Measurements from ENCODE around the gene ULBP3. TPM values are rescaled to one million over a fixed set of nuclear protein-coding genes. Genes with fewer than 3 reads are reported as not detected.
A peak's percentile ranks its signal among the peaks of the same experiment; 100 is the strongest.
"Not testable (repeated sequence)": the region's sequence is repeated elsewhere in the genome, so short reads cannot be mapped to it uniquely, and the experiment has no call there.

ULBP3 gene
- total RNA-seq, 2 donors from 2014 or later, result 1.1 TPM

DNA sequence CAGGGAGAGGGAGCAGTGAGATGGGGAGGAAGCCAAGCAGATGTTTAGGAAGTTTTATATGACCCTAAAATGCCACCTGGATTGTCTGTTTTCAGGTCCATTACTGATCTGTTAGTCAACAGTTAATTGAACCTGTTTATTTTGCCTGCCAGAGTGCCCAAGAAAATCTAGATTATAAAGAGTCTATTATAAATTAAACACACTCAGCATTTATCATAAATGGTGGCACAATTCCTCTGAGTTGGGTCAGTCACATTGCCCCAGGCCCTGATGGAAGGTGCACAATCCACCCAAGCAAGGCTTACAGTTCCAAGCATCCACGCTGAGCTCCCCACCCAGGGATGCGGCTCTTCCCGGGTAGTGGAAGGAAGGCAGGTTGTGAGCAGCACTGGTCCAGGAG, 21.4 kb upstream of the ULBP3 start:
- DNase-seq, result no peak
- ATAC-seq (replicated peaks in 1 of 2), result no peak
- H3K9me3 Mint-ChIP-seq, result no peaks in the 10 kb centered on the region
- no peak overlapping the region for H3K4me3 Mint-ChIP-seq
- no peak overlapping the region for H3K27ac Mint-ChIP-seq
- H3K36me3 Mint-ChIP-seq (ENCODE audit: insufficient read depth in 2 of 2), result no peaks in the 10 kb centered on the region
- H3K4me1 Mint-ChIP-seq (ENCODE audit: low read depth), result no peaks in the 10 kb centered on the region
- peaks cover 34% of the 10 kb centered on the region for H3K27me3 Mint-ChIP-seq (ENCODE audit: low read depth)

DNA sequence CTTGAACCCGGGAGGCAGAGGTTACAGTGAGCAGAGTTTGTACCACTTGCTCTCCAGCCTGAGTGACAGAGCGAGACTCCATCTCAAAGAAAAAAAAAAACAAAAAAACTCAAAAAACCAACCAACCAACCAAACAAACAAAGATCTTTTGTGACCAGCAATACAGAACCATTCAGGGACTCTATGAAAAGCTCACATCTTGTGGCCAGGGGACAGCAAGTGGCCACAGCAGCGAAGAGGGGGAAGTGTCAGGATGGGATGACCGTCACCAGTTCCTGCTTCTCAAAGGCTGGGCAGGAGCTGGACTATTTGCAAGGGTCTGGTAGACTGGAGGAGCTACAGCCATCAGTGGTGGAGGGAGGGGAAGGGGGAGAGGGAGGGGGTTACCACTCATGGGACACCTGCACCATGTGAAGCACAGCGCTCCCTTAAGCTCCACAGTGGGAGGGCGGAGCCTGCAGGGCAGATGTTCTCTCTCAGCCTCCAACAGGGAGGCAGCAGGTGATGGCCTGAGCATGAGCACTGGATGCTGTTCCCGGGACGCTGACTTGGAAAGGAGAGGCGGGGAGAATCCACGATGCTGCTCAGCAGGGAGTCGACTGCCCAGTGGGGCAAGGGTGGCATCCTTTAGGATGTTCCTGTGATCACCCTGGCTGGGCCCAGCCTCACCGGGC, 19.7 kb upstream of the ULBP3 start:
- Mint-ChIP-seq H3K27ac (no peak overlapping the region), H3K4me3 (no peak overlapping the region), H3K4me1 (ENCODE audit: low read depth) (no peaks in the 10 kb centered on the region), H3K36me3 (ENCODE audit: insufficient read depth in 2 of 2) (no peaks in the 10 kb centered on the region), H3K9me3 (no peaks in the 10 kb centered on the region), H3K27me3 (ENCODE audit: low read depth) (peaks cover 37% of the 10 kb centered on the region)
- no peak for ATAC-seq (replicated peaks in 1 of 2)
- DNase-seq, result no peak

DNA sequence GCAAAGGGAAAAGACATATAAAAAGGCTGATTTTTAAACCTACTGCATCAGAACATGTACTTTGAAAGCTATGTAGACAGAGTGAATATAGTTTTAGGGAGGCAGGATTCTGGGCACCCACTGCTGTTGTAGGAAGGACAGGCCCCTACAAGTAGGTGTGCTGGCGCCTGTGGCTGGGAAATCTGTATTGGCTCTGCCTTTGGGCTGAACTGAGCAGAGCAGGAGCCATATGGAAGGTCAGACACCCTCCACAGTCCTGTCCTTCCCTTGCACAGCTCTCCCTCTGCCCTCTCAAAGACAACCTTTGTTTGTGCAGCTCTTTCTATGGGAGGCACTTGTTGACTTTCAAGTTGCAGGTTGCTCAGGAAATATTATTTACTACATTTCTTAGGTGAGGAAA, 18.4 kb upstream of the ULBP3 start:
- H3K27me3 Mint-ChIP-seq (ENCODE audit: low read depth), result peaks cover 46% of the 10 kb centered on the region
- ATAC-seq (replicated peaks in 1 of 2) (no peak), DNase-seq (no peak)
- H3K9me3 Mint-ChIP-seq, result no peaks in the 10 kb centered on the region
- H3K4me1 Mint-ChIP-seq (ENCODE audit: low read depth), result no peaks in the 10 kb centered on the region
- H3K4me3 Mint-ChIP-seq, result no peak overlapping the region
- H3K36me3 Mint-ChIP-seq (ENCODE audit: insufficient read depth in 2 of 2), result no peaks in the 10 kb centered on the region
- H3K27ac Mint-ChIP-seq, result no peak overlapping the region

DNA sequence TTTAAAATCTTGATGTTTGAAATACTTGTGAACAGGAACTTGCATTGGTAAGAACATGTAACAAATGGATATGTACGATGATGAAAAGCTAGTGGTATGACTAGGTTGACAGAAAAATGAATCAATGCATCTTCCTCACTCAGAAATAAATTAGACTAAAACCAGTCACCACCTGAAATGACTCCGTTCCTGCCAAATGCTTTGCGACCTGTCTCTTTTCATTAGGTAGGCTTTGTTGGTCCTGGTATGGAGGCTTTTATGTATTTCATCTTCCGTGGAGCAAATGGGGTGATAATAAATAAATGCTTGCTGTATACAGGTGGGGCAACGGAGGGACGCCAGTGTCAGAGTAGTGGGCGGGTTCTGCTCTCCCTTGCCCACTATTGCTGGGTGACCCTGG, 17.1 kb upstream of the ULBP3 start:
- Mint-ChIP-seq H3K9me3 (no peaks in the 10 kb centered on the region), H3K36me3 (ENCODE audit: insufficient read depth in 2 of 2) (no peaks in the 10 kb centered on the region), H3K27me3 (ENCODE audit: low read depth) (peaks cover 46% of the 10 kb centered on the region), H3K27ac (no peak overlapping the region), H3K4me1 (ENCODE audit: low read depth) (no peaks in the 10 kb centered on the region), H3K4me3 (no peak overlapping the region)
- DNase-seq (no peak), ATAC-seq (replicated peaks in 1 of 2) (no peak)

DNA sequence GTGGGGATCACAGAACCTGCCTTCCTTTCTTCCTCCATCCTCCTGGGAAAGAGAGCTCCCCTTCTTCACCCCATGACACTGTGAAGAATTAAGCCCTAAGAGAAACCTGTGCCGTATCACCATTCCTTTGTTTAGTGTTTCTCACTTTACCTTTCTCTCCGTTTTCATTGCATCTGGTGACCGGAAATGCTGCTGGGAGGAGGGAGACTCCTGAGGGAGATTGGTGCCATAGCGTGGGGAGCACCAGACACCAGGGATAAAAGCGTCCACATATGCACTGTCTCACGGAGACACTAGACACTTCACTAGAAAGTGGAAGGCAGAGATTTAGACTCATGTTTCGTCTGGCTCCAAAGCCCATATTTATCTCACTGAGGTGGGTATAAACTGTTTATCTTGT, 15.5 kb upstream of the ULBP3 start:
- H3K9me3 Mint-ChIP-seq, result no peaks in the 10 kb centered on the region
- no peaks in the 10 kb centered on the region for H3K36me3 Mint-ChIP-seq (ENCODE audit: insufficient read depth in 2 of 2)
- H3K4me3 Mint-ChIP-seq, result no peak overlapping the region
- peaks cover 5% of the 10 kb centered on the region for H3K4me1 Mint-ChIP-seq (ENCODE audit: low read depth)
- no peak overlapping the region for H3K27ac Mint-ChIP-seq
- ATAC-seq (replicated peaks in 1 of 2) (no peak), DNase-seq (no peak)
- H3K27me3 Mint-ChIP-seq (ENCODE audit: low read depth), result peaks cover 44% of the 10 kb centered on the region

DNA sequence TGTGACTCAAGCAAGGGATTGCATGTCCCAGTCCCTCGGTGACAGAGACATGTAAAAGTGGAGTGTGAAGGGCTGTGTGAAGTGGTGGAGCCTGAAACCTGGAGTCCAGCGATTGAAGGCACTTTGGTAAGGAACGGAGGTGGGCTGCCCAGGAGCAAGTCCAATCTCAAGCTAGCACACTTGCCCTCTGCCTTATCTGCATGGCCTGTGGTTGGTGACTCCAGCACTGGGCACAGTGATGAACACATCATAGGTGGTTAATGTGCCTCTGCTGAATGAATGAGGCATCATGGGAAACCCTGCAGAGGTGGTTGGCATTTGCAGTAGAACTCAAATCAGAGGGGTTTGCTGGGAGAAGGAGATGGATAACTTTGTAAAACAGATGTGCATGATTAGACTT, 14.9 kb upstream of the ULBP3 start:
- no peak overlapping the region for H3K27ac Mint-ChIP-seq
- peaks cover 7% of the 10 kb centered on the region for H3K4me1 Mint-ChIP-seq (ENCODE audit: low read depth)
- H3K4me3 Mint-ChIP-seq, result no peak overlapping the region
- DNase-seq (no peak), ATAC-seq (replicated peaks in 1 of 2) (no peak)
- peaks cover 45% of the 10 kb centered on the region for H3K27me3 Mint-ChIP-seq (ENCODE audit: low read depth)
- H3K9me3 Mint-ChIP-seq, result no peaks in the 10 kb centered on the region
- H3K36me3 Mint-ChIP-seq (ENCODE audit: insufficient read depth in 2 of 2), result no peaks in the 10 kb centered on the region

DNA sequence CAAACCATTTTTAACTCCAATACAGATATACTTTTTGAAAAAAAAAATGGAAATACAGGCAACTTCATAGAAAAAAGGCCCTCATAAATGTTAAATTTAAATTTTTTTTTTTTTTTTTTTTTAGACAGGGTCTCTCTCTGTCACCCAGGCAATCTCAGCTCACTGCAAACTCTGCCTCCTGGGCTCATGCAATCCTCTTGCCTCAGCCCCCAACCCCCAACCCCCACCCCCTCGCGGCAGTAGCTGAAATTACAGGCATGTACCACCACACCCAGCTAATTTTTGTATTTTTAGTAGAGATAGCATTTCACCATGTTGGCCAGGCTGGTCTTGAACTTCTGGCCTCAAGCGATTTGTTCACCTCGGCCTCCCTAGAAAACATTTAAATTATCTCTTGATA, 12.8 kb upstream of the ULBP3 start:
- H3K27me3 Mint-ChIP-seq (ENCODE audit: low read depth), result peaks cover 40% of the 10 kb centered on the region
- no peak for DNase-seq
- H3K4me3 Mint-ChIP-seq, result no peak overlapping the region
- no peaks in the 10 kb centered on the region for H3K9me3 Mint-ChIP-seq
- no peaks in the 10 kb centered on the region for H3K36me3 Mint-ChIP-seq (ENCODE audit: insufficient read depth in 2 of 2)
- no peak for ATAC-seq (replicated peaks in 1 of 2)
- peaks cover 10% of the 10 kb centered on the region for H3K4me1 Mint-ChIP-seq (ENCODE audit: low read depth)
- H3K27ac Mint-ChIP-seq, result no peak overlapping the region

DNA sequence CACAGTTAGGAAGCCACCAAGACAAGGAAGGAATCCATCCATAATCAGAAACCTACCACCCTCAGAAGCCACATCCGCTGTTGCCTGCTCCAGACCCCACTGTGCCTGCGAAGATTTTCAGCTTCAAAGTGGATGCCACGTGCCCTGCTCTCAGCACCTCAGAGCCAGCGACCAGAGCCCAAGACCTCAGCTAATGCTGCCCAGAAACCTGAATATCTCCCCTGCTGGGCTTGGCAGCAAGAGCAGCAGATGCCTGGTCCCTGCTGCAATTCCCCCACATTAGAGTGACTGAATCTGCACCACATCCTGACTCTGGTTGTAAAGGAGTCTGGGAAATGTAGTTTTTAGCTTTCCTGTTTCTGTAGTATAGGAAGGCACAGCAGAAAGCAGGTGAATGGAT, 10.7 kb upstream of the ULBP3 start:
- Mint-ChIP-seq H3K4me1 (ENCODE audit: low read depth) (peaks cover 18% of the 10 kb centered on the region), H3K9me3 (no peaks in the 10 kb centered on the region), H3K4me3 (no peak overlapping the region), H3K27ac (no peak overlapping the region), H3K27me3 (ENCODE audit: low read depth) (peaks cover 43% of the 10 kb centered on the region), H3K36me3 (ENCODE audit: insufficient read depth in 2 of 2) (no peaks in the 10 kb centered on the region)
- ATAC-seq (replicated peaks in 1 of 2) (peak; percentile 30 to 31), DNase-seq (no peak)

DNA sequence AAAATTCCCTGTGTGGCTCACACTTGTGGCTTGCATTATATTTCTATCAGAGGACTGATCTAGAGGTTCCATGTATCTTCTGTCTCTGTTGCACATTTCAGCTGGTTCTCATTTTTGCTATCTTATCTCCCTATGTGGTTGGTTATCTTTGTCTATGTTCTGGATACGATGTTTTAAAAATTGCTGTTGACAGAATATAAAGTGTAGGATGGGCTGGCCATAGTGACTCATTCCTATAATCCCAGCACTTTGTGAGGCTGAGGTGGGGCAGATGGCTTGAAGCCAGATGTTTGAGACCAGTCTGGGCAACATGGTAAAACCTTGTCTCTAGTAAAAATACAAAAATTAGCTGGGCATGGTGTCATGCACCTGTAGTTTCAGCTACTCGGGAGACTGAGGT, 9.9 kb upstream of the ULBP3 start:
- ATAC-seq (replicated peaks in 1 of 2) (no peak), DNase-seq (no peak)
- peaks cover 18% of the 10 kb centered on the region for H3K4me1 Mint-ChIP-seq (ENCODE audit: low read depth)
- no peaks in the 10 kb centered on the region for H3K9me3 Mint-ChIP-seq
- H3K27ac Mint-ChIP-seq, result no peak overlapping the region
- no peaks in the 10 kb centered on the region for H3K36me3 Mint-ChIP-seq (ENCODE audit: insufficient read depth in 2 of 2)
- peaks cover 42% of the 10 kb centered on the region for H3K27me3 Mint-ChIP-seq (ENCODE audit: low read depth)
- no peak overlapping the region for H3K4me3 Mint-ChIP-seq

DNA sequence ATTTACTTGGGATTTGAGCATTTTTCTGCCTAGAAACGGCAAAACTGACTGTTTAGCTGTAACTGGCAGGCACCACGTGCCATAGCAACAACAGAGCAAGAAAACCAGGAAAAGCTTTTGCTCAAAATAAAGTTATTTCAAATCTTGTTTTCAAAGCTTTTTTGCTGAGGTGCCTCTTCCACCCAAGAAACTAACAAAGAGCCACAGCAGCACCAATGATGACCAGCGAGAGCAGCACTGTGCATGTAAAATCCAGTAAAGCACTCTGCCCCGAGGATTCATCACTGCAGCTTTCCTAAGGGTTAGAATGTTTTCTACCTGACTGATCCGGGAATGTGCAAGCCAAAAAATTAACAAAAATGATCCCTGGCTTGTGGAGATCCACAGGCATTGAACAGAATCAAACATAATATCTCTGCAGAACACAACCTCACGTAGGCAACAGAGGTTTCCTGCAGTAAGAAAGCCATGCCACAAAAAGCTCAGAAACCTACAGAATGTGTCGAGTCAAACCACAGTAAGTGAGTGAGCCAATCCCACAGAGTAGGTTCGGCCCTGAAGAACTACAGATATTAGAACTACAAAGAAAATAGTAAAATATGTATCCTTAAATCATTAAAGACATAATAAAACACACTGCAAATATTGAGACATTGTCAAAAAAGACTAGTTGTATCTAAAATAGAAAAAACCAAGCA, 7.4 kb upstream of the ULBP3 start:
- Mint-ChIP-seq H3K27me3 (ENCODE audit: low read depth) (peaks cover 44% of the 10 kb centered on the region), H3K4me1 (ENCODE audit: low read depth) (peaks cover 23% of the 10 kb centered on the region), H3K27ac (no peak overlapping the region), H3K9me3 (no peaks in the 10 kb centered on the region), H3K4me3 (no peak overlapping the region), H3K36me3 (ENCODE audit: insufficient read depth in 2 of 2) (no peaks in the 10 kb centered on the region)
- peak; percentile 50 to 55 for ATAC-seq (replicated peaks in 1 of 2)
- DNase-seq, result no peak

DNA sequence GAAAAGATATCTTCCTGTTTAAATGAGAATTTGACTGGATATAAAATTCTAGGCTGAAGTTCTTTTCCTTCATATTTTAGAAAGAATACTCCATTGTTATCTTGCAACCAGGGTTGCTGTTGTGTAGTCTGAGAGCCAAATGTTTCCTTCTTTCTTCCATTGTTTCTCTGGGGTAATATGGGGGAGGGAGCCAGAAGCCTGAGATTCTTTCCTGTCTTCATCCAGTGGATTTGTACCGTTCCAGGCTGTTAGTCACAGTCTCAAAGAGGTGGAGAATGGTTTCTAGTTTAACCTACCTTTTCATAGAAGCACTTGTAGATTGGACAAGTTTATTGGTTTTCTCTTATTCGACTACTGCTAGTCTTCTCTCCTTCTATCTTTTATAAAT, 6.1 kb upstream of the ULBP3 start:
- Mint-ChIP-seq H3K4me3 (no peak overlapping the region), H3K27ac (no peak overlapping the region), H3K27me3 (ENCODE audit: low read depth) (peaks cover 48% of the 10 kb centered on the region), H3K36me3 (ENCODE audit: insufficient read depth in 2 of 2) (no peaks in the 10 kb centered on the region), H3K4me1 (ENCODE audit: low read depth) (peaks cover 33% of the 10 kb centered on the region), H3K9me3 (no peaks in the 10 kb centered on the region)
- no peak for ATAC-seq (replicated peaks in 1 of 2)
- no peak for DNase-seq

DNA sequence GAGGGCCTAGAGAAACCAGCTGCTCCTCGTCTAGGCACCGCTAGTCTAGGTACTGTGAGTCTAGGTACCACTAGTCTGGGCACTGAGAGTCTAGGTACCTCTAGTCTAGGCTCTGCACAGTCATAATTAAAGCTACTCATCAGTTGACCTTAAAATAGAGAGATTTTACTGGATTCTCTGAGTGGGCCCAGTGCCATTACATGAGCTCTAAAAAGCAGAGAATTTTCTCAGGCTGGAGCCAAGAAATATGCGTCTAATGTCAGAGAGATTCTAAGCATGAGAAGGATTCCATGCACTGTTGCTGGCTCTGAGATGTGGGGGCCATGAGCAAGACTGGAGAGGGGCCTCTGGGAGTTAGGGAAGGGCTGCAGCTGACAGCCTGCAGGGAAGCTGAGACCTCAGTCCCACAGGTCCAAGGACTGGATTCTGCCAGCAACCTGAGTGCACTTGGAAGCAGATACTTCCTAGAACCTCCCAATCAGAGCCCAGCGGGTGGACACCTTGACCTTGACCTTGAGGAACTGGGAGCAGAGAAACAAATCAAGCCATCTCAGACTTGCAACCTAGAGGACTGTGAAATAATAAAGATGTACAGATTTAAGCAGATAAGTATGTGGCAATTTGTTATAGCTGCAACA, 5.6 kb upstream of the ULBP3 start:
- DNase-seq; ATAC-seq (replicated peaks in 1 of 2); H3K9me3 Mint-ChIP-seq; H3K27ac Mint-ChIP-seq; H3K4me3 Mint-ChIP-seq; H3K36me3 Mint-ChIP-seq (ENCODE audit: insufficient read depth in 2 of 2): not testable (repeated sequence)
- peaks cover 34% of the 10 kb centered on the region for H3K4me1 Mint-ChIP-seq (ENCODE audit: low read depth)
- peaks cover 49% of the 10 kb centered on the region for H3K27me3 Mint-ChIP-seq (ENCODE audit: low read depth)

DNA sequence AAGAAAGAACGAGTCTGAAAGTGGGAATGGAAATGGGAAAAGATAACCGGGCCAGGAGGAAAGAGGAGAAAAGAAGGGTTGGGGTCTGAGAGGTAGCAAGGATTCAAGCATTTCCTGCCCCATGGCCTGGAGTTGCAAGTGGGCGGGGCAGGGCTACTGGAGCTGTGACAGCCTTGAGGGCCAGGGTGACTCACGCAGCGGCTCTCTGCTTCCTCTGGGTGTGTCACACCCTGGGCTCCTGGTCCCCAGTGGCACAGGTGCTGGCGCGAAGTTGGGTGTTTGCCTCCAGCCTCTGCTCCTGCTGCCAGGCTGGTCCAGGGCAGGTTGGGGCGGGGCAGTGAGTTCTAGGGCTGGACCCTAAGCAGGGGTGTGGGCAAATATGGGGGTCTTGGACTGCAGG, 3.3 kb upstream of the ULBP3 start:
- peaks cover 44% of the 10 kb centered on the region for H3K4me1 Mint-ChIP-seq (ENCODE audit: low read depth)
- H3K4me3 Mint-ChIP-seq, result no peak overlapping the region
- H3K9me3 Mint-ChIP-seq, result no peaks in the 10 kb centered on the region
- H3K27me3 Mint-ChIP-seq (ENCODE audit: low read depth), result peaks cover 41% of the 10 kb centered on the region
- no peak overlapping the region for H3K27ac Mint-ChIP-seq
- ATAC-seq (replicated peaks in 1 of 2), result peak; percentile 14 to 39
- peak; percentile 58 to 65 for DNase-seq
- H3K36me3 Mint-ChIP-seq (ENCODE audit: insufficient read depth in 2 of 2), result no peaks in the 10 kb centered on the region
